ENCODE measurements around the gene SDR9C7. TPM values are rescaled to one million over a fixed set of nuclear protein-coding genes. Genes with fewer than 3 reads are reported as not detected.

The SDR9C7 gene
- total RNA-seq, 1 experiment from 2014 or later = not detected

DNA sequence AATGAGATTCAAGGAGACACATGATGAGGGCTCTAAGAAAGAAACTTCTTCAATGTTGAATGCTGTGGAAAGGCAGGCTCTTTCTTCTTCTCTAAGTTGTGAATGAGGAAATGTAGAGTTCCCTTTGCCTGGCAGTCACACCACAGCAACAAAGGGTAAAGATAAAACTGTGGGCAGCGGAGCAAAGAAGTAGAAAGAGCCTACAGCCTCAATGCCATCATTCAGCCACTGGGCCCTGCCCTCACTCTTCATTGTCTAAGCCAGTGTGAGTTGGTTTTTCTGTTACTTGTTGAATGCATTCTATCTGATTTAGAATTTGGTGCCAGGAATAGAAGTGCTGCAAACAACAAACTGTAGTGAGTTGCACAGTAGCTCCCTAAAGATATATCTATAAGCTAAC is 12.2 kb downstream of the SDR9C7 start:
- no peak for DNase-seq (ENCODE audit: low read depth, low spot score)
- Histone ChIP-seq H3K27ac (ENCODE audit: low read depth, low read length) (no peak overlapping the region), H3K36me3 (ENCODE audit: control insufficient read depth in 1 of 2, insufficient read depth in 2 of 2, low read length in 2 of 2) (no peaks in the 10 kb centered on the region), H3K4me1 (ENCODE audit: control insufficient read depth in 1 of 2, insufficient read depth in 2 of 2, low read length in 2 of 2) (no peaks in the 10 kb centered on the region), H2AFZ (ENCODE audit: low read depth, low read length, poor library complexity, severe bottlenecking) (no peak overlapping the region), H3K9me3 (ENCODE audit: control insufficient read depth in 1 of 2, insufficient read depth in 1 of 2, low read depth in 1 of 2, low read length in 2 of 2) (no peaks in the 10 kb centered on the region), H3K4me2 (ENCODE audit: low read length) (no peak overlapping the region), H3K4me3 (replicated peaks in 1 of 2; ENCODE audit: low read depth in 1 of 2, low read length in 2 of 2) (no peak overlapping the region), H4K20me1 (ENCODE audit: insufficient read depth) (no peaks in the 10 kb centered on the region), H3K79me2 (ENCODE audit: insufficient read depth, low read length) (no peaks in the 10 kb centered on the region), H3K9me2 (ENCODE audit: insufficient read depth) (no peaks in the 10 kb centered on the region), H3K9ac (ENCODE audit: low read length) (no peak overlapping the region), H3K27me3 (ENCODE audit: insufficient read depth, low read length) (no peaks in the 10 kb centered on the region; the same call in 1 of the 2 replicates)
- no peak for ATAC-seq
- intact Hi-C loops (cut with micrococcal nuclease) = no loop called here
- TF ChIP-seq TCF7L2 (IDR thresholded peaks at IDR 0.05; ENCODE audit: borderline replicate concordance, extremely low read depth, insufficient read depth, insufficient read length) = no peak
- no peak for TF ChIP-seq EZH2phosphoT487 (IDR thresholded peaks at IDR 0.05; ENCODE audit: borderline replicate concordance)
- TF ChIP-seq, protein P1, sequence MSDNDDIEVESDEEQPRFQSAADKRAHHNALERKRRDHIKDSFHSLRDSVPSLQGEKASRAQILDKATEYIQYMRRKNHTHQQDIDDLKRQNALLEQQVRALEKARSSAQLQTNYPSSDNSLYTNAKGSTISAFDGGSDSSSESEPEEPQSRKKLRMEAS (IDR thresholded peaks at IDR 0.05) = no peak
- TF ChIP-seq POLR2A (IDR thresholded peaks at IDR 0.05; ENCODE audit: borderline replicate concordance, extremely low read depth, insufficient read depth, insufficient read length) = no peak
- no peak for TF ChIP-seq CEBPB (IDR thresholded peaks at IDR 0.05; ENCODE audit: low read depth)
- TF ChIP-seq EZH2 (IDR thresholded peaks at IDR 0.05) = no peak
- no peak for TF ChIP-seq RAD21 (IDR thresholded peaks at IDR 0.05; ENCODE audit: low read depth)
- no peak for TF ChIP-seq SRF (IDR thresholded peaks at IDR 0.05; ENCODE audit: low read depth)
- TF ChIP-seq, protein P2, sequence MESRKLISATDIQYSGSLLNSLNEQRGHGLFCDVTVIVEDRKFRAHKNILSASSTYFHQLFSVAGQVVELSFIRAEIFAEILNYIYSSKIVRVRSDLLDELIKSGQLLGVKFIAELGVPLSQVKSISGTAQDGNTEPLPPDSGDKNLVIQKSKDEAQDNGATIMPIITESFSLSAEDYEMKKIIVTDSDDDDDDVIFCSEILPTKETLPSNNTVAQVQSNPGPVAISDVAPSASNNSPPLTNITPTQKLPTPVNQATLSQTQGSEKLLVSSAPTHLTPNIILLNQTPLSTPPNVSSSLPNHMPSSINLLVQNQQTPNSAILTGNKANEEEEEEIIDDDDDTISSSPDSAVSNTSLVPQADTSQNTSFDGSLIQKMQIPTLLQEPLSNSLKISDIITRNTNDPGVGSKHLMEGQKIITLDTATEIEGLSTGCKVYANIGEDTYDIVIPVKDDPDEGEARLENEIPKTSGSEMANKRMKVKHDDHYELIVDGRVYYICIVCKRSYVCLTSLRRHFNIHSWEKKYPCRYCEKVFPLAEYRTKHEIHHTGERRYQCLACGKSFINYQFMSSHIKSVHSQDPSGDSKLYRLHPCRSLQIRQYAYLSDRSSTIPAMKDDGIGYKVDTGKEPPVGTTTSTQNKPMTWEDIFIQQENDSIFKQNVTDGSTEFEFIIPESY (IDR thresholded peaks at IDR 0.05; ENCODE audit: extremely low read depth, insufficient replicate concordance, low read length) = no peak
- no peak for TF ChIP-seq CBX3 (IDR thresholded peaks at IDR 0.05; ENCODE audit: low read depth)
- no peak for TF ChIP-seq SP1 (IDR thresholded peaks at IDR 0.05; ENCODE audit: low read depth)
- no peak for TF ChIP-seq ELF1 (IDR thresholded peaks at IDR 0.05; ENCODE audit: borderline replicate concordance, low read depth)
- no peak for TF ChIP-seq EGR1 (IDR thresholded peaks at IDR 0.05; ENCODE audit: low read depth)
- no peak for TF ChIP-seq POLR2AphosphoS5 (IDR thresholded peaks at IDR 0.05; ENCODE audit: low read depth, low read length)
- TF ChIP-seq SIN3A (IDR thresholded peaks at IDR 0.05; ENCODE audit: low read depth) = no peak
- TF ChIP-seq, protein P3, sequence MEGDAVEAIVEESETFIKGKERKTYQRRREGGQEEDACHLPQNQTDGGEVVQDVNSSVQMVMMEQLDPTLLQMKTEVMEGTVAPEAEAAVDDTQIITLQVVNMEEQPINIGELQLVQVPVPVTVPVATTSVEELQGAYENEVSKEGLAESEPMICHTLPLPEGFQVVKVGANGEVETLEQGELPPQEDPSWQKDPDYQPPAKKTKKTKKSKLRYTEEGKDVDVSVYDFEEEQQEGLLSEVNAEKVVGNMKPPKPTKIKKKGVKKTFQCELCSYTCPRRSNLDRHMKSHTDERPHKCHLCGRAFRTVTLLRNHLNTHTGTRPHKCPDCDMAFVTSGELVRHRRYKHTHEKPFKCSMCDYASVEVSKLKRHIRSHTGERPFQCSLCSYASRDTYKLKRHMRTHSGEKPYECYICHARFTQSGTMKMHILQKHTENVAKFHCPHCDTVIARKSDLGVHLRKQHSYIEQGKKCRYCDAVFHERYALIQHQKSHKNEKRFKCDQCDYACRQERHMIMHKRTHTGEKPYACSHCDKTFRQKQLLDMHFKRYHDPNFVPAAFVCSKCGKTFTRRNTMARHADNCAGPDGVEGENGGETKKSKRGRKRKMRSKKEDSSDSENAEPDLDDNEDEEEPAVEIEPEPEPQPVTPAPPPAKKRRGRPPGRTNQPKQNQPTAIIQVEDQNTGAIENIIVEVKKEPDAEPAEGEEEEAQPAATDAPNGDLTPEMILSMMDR (IDR thresholded peaks at IDR 0.05 in 2 of 3, conservative IDR thresholded peaks at IDR 0.05 in 1 of 3; ENCODE audit: borderline replicate concordance in 1 of 3, insufficient read depth in 1 of 3, low read depth in 2 of 3, low read length in 2 of 3) = no peak
- no peak for TF ChIP-seq JUND (IDR thresholded peaks at IDR 0.05)
- no peak for TF ChIP-seq FOSL1 (IDR thresholded peaks at IDR 0.05; ENCODE audit: low read depth)
- CTCF ChIA-PET = no interaction called here
- POLR2A ChIA-PET = no interaction called here
- RAD21 ChIA-PET (ENCODE audit: low non-redundant PET in 1 of 2, low total read pairs in 2 of 2, uncharacterized antibody in 2 of 2, unreplicated experiment in 2 of 2) = no interaction called here
- BruUV-seq (replicated peaks) = no TSS peak
